Panc1 (cell line): ENCODE results near the gene ABCA7. TPM values are rescaled to one million over a fixed set of nuclear protein-coding genes. Genes with fewer than 3 reads are reported as not detected.

Experiments used
- ATAC-seq: fragments of 200-7000 bp; cut with Tn5 transposase; 2 replicates; pipeline ENCODE4 v1.9.1; 2020; ENCODE audit warnings: mild to moderate bottlenecking, moderate library complexity
- BruUV-seq: library from RNA; stranded (reverse); fragments of 400-500 nt; replicated peaks from 2 replicates; lab custom pipeline; 2021; lab: Mats Ljungman, UMichigan
- CTCF ChIA-PET: fragments of 300-600 bp; sonication (Branson Sonifier 250); formaldehyde crosslinking; loops from one replicate; lab custom pipeline; 2022; ENCODE audit warnings: antibody characterized with exemption; lab: Charles Lee
- POLR2A ChIA-PET: fragments of 300-600 bp; sonication (Branson Sonifier 250); formaldehyde crosslinking; loops from one replicate; lab custom pipeline; 2022; ENCODE audit warnings: antibody characterized with exemption; lab: Charles Lee
- DNase-seq: peaks from one replicate; pipeline ENCODE4 v3.0.0-alpha.2; 2010; ENCODE audit warnings: low read depth, low spot score
- H3K27ac ChIP-seq: 2 replicates; pipeline ENCODE4 v1.5.1; 2011; ENCODE audit warnings: mild to moderate bottlenecking, low read length, inconsistent platforms
- H3K27me3 ChIP-seq: fragments of 200-500 bp; sonication (Bioruptor generic); 2 replicates; pipeline ENCODE4 v1.6.0; 2014; ENCODE audit warnings: low read length, inconsistent platforms; ENCODE audit not compliant: control insufficient read depth, insufficient read depth
- H3K36me3 ChIP-seq: fragments of 200-500 bp; sonication (Bioruptor generic); 2 replicates; pipeline ENCODE4 v1.5.1; 2014; ENCODE audit warnings: inconsistent platforms, mild to moderate bottlenecking, low read length, moderate library complexity; ENCODE audit not compliant: control insufficient read depth, insufficient read depth
- H3K4me1 ChIP-seq: 2 replicates; pipeline ENCODE4 v1.5.1; 2011; ENCODE audit warnings: inconsistent platforms, mild to moderate bottlenecking, low read length, moderate library complexity; ENCODE audit not compliant: control insufficient read depth, insufficient read depth
- H3K4me3 ChIP-seq, 2 experiments: 2 replicates each; pipeline ENCODE4 v1.5.1; 2011 to 2012; ENCODE audit warnings: low read depth in 2 of 2, low read length in 2 of 2, mild to moderate bottlenecking in 2 of 2, inconsistent platforms in 1 of 2, moderate library complexity in 1 of 2
- H3K9me3 ChIP-seq: fragments of 200-500 bp; sonication (Bioruptor generic); 2 replicates; pipeline ENCODE4 v1.5.1; 2014; ENCODE audit warnings: low read depth, mild to moderate bottlenecking, inconsistent platforms, low read length, moderate library complexity; ENCODE audit not compliant: control insufficient read depth, insufficient read depth
- CTCF ChIP-seq: fragments of 450-650 bp; IDR thresholded peaks from 2 replicates; pipeline ENCODE4 v1.5.1; 2017; ENCODE audit warnings: mild to moderate bottlenecking
- POLR2AphosphoS5 ChIP-seq: IDR thresholded peaks from 2 replicates; pipeline ENCODE4 v1.6.1; 2012; ENCODE audit warnings: mild to moderate bottlenecking, low read depth, low read length, moderate library complexity
- REST ChIP-seq, 2 experiments: IDR thresholded peaks; 2 replicates each; pipeline ENCODE4 v1.6.1; 2011 to 2012; ENCODE audit warnings: low read depth in 2 of 2, control low read depth in 1 of 2, low read length in 1 of 2, mild to moderate bottlenecking in 1 of 2, moderate library complexity in 1 of 2; ENCODE audit not compliant: insufficient read depth in 1 of 2
- SIN3A ChIP-seq: IDR thresholded peaks from 2 replicates; pipeline ENCODE4 v1.6.1; 2012; ENCODE audit warnings: low read depth, mild to moderate bottlenecking, low read length, moderate library complexity, borderline replicate concordance; ENCODE audit not compliant: insufficient read depth
- TCF7L2 ChIP-seq: IDR thresholded peaks from 2 replicates; pipeline ENCODE4 v1.6.1; 2011; ENCODE audit warnings: mild to moderate bottlenecking, low read depth, low read length, inconsistent platforms
- in situ Hi-C: cut with HindIII; loops from 2 replicates; pipeline ENCODE4 v1.10.0; 2016; ENCODE audit warnings: low sequenced_read_pairs, low pct_unique_long_range_greater_than_20kb
- intact Hi-C: fragments of 100-400 bp; cut with micrococcal nuclease; formaldehyde crosslinking; loops from one replicate; pipeline ENCODE4 v1.10.0; 2022; ENCODE audit not compliant: unreplicated experiment
- total RNA-seq: library from RNA; stranded (reverse); gene quantifications from one replicate; pipeline ENCODE4 v1.2.1, GENCODE V29; 2021; ENCODE audit not compliant: unreplicated experiment

Gene ABCA7
- total RNA-seq, 1 experiment from 2014 or later: 47.5 TPM

- no TSS peak for BruUV-seq
- H3K4me1 ChIP-seq: peaks cover 8% of the 10 kb centered on the region
- H3K4me3 ChIP-seq: no peak overlapping the region
- H3K9me3 ChIP-seq: no peaks in the 10 kb centered on the region
- no peak for DNase-seq
- in situ Hi-C loops: no loop called here
- H3K27me3 ChIP-seq: no peaks in the 10 kb centered on the region
- ChIA-PET POLR2A (interaction anchor here (0.6 kb wide), 1 partner anchor 88 kb away, joined by 8 read pairs; no protein-coding TSS in a partner anchor), CTCF (no interaction called here)
- no peaks in the 10 kb centered on the region for H3K36me3 ChIP-seq
- intact Hi-C loops: no loop called here
- ATAC-seq: no peak
- TF ChIP-seq CTCF: no peak
- TF ChIP-seq SIN3A: no peak
- TF ChIP-seq REST (IDR thresholded peaks at IDR 0.05; ENCODE audit: insufficient read depth in 1 of 2, low read depth in 2 of 2, low read length in 1 of 2): no peak
- no peak for TF ChIP-seq TCF7L2
- TF ChIP-seq POLR2AphosphoS5: no peak
- no peak overlapping the region for H3K27ac ChIP-seq
Observed at GRCh38 chr19:991174-991931, 48.6 kb upstream of the ABCA7 start.

GRCh38 chr19:991932-992669, 47.8 kb upstream of the ABCA7 start:
- TF ChIP-seq SIN3A (no peak), POLR2AphosphoS5 (no peak), REST (IDR thresholded peaks at IDR 0.05; ENCODE audit: insufficient read depth in 1 of 2, low read depth in 2 of 2, low read length in 1 of 2) (no peak), CTCF (no peak), TCF7L2 (no peak)
- intact Hi-C loops: no loop called here
- Histone ChIP-seq H3K9me3 (no peaks in the 10 kb centered on the region), H3K36me3 (no peaks in the 10 kb centered on the region), H3K4me3 (no peak overlapping the region), H3K27ac (no peak overlapping the region), H3K4me1 (peaks cover 8% of the 10 kb centered on the region), H3K27me3 (no peaks in the 10 kb centered on the region)
- POLR2A ChIA-PET: no interaction called here
- ATAC-seq: no peak
- no TSS peak for BruUV-seq
- CTCF ChIA-PET: no interaction called here
- no peak for DNase-seq
- in situ Hi-C loops: no loop called here
